GM06990 (cell line): Measurements from ENCODE around the gene THRAP3.
A peak's percentile ranks its signal among the peaks of the same experiment; 100 is the strongest.

ENCODE experiments used
- DNase-seq: peaks from one replicate; pipeline ENCODE4 v3.0.0-alpha.2; 2011; ENCODE audit not compliant: insufficient read length; ENCODE audit errors: extremely low read depth
- H3K27me3 ChIP-seq: replicated peaks from 2 replicates; pipeline ENCODE4 v1.6.0; 2011; ENCODE audit warnings: low read length; ENCODE audit not compliant: control insufficient read depth, insufficient read depth
- H3K36me3 ChIP-seq: 2 replicates; pipeline ENCODE4 v1.5.1; 2011; ENCODE audit warnings: low read length; ENCODE audit not compliant: control insufficient read depth, insufficient read depth
- H3K4me3 ChIP-seq: replicated peaks from 2 replicates; pipeline ENCODE4 v1.5.1; 2011; ENCODE audit warnings: low read depth, mild to moderate bottlenecking, control low read depth, low read length
- TF ChIP-seq, protein P1 (sequence below): IDR thresholded peaks from 2 replicates; pipeline ENCODE4 v1.5.1; 2011; ENCODE audit warnings: low read length, control low read depth, mild to moderate bottlenecking, inconsistent platforms; ENCODE audit not compliant: insufficient read depth, poor library complexity, severe bottlenecking

THRAP3 gene

DNA sequence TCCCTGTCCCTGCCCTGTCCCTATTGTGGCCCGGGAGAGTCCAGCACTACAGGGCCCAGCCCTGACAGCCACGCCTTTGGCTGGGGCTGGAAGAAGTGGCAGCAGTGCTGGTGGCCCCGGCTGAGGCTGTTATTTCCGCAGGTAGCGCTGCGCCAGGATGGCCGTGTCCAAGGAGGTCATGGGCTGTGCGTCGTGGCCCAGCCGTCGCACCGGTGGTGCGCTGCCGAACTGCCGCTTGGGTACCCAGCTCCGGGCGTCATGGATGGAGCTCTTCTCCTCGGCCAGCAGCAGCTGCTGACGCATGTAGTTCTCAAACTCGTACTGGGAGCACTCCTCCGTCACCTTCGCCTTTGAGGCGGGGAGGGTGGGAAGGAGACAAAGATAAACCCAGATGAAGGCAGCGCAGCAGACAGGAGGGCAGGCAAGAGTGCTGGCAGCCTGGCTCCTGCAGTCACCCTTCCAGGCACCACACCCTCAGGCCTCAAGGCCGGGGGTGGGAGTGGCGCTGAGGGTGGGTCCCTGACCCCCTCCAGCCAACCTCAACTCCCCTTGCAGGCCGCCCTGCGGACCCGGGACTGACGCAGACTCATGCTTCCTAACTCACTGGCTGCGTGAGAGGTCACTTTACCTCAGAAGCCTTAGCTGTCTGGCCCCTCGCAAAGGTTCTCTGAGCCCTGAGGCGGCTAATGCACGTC, 117.5 kb downstream of the THRAP3 start:
- no peak for DNase-seq
- TF ChIP-seq, protein P1, sequence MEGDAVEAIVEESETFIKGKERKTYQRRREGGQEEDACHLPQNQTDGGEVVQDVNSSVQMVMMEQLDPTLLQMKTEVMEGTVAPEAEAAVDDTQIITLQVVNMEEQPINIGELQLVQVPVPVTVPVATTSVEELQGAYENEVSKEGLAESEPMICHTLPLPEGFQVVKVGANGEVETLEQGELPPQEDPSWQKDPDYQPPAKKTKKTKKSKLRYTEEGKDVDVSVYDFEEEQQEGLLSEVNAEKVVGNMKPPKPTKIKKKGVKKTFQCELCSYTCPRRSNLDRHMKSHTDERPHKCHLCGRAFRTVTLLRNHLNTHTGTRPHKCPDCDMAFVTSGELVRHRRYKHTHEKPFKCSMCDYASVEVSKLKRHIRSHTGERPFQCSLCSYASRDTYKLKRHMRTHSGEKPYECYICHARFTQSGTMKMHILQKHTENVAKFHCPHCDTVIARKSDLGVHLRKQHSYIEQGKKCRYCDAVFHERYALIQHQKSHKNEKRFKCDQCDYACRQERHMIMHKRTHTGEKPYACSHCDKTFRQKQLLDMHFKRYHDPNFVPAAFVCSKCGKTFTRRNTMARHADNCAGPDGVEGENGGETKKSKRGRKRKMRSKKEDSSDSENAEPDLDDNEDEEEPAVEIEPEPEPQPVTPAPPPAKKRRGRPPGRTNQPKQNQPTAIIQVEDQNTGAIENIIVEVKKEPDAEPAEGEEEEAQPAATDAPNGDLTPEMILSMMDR = no peak
- no peaks in the 10 kb centered on the region for H3K27me3 ChIP-seq
- H3K4me3 ChIP-seq = no peak overlapping the region
- H3K36me3 ChIP-seq = peaks cover 27% of the 10 kb centered on the region

DNA sequence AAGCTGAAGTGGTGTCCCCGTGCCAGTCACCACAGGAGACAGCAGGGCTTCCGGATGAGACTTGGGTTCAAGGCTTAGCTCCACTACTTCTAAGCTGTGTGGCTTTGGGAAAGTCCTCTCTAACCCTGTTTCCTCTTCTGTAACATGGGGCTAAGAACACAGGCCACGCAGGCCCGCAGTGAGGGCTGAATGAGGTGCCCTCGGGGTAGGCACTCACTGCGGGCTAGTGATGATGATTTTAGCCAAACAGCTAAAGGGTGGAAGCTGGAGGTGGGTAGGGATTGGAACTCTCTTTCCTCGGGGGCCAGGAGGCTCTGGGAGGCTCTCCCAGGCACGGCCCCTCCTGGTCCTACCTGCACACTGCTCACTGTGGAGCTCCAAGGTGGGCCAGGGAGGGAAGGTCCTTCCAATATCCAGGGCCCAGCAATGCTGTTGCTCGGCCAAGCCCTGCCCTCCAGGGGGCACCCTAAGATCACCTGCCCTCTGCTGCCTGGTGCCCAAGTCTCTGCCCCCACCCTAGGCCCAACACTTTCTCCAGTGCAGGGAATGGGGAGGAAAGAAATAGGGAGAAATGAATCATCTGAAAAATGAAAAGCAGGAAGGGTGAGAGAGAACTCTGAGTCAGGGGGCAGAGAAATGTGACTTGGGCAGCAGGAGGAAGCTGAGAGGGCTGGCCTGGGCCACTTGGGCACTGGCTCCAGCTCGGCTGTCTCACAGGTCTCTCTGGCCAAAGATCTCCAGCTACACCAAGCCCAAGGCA, 118.4 kb downstream of the THRAP3 start:
- TF ChIP-seq, protein P1 = peak; percentile 88
- Histone ChIP-seq H3K4me3 (no peak overlapping the region), H3K27me3 (no peaks in the 10 kb centered on the region), H3K36me3 (peaks cover 31% of the 10 kb centered on the region)
- DNase-seq = no peak

DNA sequence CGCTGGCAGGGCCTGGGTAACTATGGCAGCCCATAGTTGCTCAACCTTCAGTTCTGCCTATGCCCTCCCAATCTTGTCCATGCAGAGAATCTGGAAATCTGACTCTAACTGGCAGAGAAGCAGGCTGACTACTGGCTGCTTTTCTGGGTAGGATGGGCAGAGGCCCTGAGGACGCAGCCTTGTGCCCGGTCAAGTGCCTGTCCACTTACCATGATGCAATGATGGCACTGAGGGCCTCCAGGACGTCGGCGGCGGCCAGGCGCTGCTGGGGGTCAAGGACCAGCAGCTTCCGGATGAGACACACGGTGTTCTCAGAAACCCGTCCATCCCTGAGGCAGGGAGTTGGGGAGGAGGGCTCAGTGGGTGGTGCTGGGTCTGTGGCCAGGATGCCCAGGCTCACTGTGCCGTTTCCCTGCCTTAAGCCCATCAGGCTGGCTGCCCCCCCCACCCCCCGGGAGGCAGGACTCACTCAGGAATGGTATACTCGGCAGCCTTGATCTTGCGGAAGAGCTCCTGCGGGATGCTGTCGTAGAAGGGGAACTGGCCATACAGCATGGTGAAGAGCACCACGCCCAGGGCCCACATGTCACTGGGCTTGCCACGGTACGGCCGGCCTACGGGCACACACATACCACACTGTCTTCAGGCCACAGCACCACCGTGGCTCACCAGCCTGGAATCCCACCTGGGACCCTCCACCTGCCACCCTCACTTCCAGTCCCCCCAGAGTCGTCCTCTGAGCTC, 119.6 kb downstream of the THRAP3 start:
- no peak overlapping the region for H3K4me3 ChIP-seq
- DNase-seq = no peak
- no peaks in the 10 kb centered on the region for H3K27me3 ChIP-seq
- peaks cover 40% of the 10 kb centered on the region for H3K36me3 ChIP-seq
- TF ChIP-seq, protein P1 = no peak

DNA sequence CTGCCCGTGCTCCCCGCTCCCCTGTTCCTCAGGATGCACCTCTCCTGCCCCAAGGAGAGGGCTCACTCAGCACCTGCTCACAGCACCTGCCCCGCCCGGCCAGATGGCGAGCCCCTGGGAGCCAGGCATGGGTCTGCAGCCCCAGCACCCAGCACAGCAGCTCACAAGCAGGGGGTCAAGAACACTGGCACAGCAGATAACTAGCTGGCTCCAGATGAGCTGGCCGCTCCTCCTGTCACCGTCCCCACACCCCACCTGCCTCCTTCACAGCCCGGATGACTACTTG, 120.1 kb downstream of the THRAP3 start:
- Histone ChIP-seq H3K27me3 (no peaks in the 10 kb centered on the region), H3K4me3 (no peak overlapping the region), H3K36me3 (peaks cover 40% of the 10 kb centered on the region)
- no peak for DNase-seq
- TF ChIP-seq, protein P1 = no peak

DNA sequence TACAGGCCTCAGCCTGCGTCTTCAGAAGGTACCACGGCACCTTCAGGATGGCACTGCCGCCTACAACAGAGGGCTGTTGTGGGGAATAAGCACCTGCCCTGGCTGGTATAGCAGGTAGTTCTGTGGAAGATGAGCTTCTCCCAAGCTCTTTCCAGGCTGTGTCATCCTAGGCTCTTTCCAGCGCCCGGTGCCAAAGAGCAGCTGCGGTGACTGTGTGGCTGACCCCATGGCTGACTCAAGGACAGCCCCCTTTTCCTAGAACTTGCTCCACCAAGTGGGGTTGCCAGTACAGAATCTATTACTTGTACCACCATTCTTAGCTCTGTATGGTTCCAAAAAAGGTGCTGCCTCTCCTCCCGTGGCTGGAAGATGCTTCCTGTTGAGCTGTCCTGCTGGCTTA, 121.1 kb downstream of the THRAP3 start:
- DNase-seq = no peak
- H3K27me3 ChIP-seq = no peaks in the 10 kb centered on the region
- H3K4me3 ChIP-seq = no peak overlapping the region
- TF ChIP-seq, protein P1 = no peak
- peaks cover 39% of the 10 kb centered on the region for H3K36me3 ChIP-seq
